H54 (cell line): ENCODE measurements around the gene LRRC47.

Source experiments
- DNase-seq: peaks from one replicate; pipeline ENCODE4 v3.0.0; 2011; ENCODE audit warnings: low spot score, mixed read lengths; ENCODE audit not compliant: insufficient read length
- FAIRE-seq: peaks from 3 replicates; lab custom pipeline; 2011; peaks lifted over from hg19 to GRCh38; lab: Jason Lieb, UNC
- POLR2A ChIP-seq: IDR thresholded peaks from 2 replicates; pipeline ENCODE4 v1.6.1; 2011; ENCODE audit warnings: low read depth, mild to moderate bottlenecking, low read length

Gene LRRC47

GRCh38 chr1:3775490-3776230 lies 20.6 kb downstream of the LRRC47 start:
- TF ChIP-seq POLR2A = no peak
- FAIRE-seq = no peak
- DNase-seq = peak; percentile 84

GRCh38 chr1:3774946-3775489 lies 21.3 kb downstream of the LRRC47 start:
- DNase-seq (peak; percentile 74), FAIRE-seq (no peak)
- TF ChIP-seq POLR2A = no peak

- no peak for TF ChIP-seq POLR2A
- DNase-seq (no peak), FAIRE-seq (no peak)
Measured at GRCh38 chr1:3774276-3774945, 21.9 kb downstream of the LRRC47 start.

DNA sequence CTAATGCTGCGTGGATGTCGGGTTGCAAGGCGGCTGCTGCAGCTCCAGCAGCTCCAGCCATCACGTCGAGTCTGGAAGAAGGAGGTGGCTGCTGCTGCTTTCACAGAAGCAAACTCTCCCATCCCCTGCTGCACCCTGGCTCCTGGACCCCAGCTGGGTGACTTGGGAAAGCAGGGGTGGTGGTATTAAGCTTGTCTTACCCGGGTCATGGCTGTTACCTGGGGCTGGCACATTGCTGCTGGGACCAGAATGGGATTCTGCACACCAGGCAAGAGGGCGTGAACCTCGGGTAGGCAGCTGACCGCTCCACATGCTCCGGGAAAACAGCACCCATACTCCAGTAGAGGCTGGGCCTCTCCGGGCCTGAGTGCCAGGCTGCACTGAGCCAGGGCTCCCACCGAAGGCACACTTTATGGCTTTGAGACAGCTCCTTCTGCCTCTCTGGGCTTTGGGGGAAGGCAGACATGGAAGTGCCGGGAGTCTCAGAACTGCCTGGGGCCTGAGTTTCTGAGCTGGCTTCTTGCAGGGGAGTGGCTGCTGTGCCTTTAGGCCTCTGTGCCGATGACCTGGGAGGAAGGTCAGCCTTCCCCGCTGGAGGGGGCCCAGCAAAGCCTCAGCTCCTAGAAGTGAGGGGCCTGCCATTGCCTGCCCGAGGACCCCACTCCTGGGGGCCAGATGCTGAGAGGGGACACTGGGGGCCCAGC lies 22.6 kb downstream of the LRRC47 start:
- FAIRE-seq (no peak), DNase-seq (no peak)
- no peak for TF ChIP-seq POLR2A

- FAIRE-seq (no peak), DNase-seq (no peak)
- no peak for TF ChIP-seq POLR2A
Measured at GRCh38 chr1:3772715-3773571, 23.4 kb downstream of the LRRC47 start, which contains the start of gene SMIM1. Gene SMIM1 (plus strand): TSS chr1:3772749. CDS start chr1:3775374, 2,625 bp downstream.

DNA sequence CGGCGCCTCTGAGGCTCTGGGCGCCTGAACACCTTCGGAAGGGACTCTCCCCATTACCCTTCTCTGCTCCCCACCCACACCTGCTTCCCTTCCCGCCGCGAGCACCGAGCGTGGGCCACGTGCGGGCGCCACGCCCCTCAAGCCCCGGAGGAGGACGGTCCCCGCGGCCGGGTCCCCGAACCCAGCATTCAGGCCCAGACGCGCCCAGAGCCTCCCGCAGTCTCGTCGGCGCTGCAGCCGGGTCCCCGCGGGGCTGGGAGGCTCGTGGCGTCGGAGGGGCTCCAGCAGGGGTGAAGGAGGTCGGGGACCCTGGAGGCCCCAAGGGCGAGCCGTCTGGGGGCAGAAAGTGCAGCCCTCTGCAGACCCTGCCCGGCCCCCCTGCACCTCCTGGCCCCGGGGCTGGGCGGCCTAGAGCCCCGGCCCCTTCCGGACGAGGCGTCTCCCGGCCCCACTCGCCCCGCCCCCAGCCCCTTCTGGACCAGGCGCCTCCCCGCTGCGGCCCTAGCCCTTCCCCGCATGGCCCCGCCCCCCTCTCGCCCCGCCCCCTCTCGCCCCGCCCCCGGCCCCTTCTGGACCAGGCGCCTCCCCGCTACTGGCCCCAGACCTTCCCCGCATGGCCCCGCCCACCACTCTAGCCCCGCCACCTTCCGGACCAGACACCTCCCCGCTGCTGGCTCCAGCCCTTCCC lies 24.1 kb downstream of the LRRC47 start:
- no peak for DNase-seq
- FAIRE-seq = no peak
- TF ChIP-seq POLR2A = no peak

- TF ChIP-seq POLR2A = no peak
- FAIRE-seq (no peak), DNase-seq (no peak)
Measured at GRCh38 chr1:3771108-3772026, 24.9 kb downstream of the LRRC47 start.

DNA sequence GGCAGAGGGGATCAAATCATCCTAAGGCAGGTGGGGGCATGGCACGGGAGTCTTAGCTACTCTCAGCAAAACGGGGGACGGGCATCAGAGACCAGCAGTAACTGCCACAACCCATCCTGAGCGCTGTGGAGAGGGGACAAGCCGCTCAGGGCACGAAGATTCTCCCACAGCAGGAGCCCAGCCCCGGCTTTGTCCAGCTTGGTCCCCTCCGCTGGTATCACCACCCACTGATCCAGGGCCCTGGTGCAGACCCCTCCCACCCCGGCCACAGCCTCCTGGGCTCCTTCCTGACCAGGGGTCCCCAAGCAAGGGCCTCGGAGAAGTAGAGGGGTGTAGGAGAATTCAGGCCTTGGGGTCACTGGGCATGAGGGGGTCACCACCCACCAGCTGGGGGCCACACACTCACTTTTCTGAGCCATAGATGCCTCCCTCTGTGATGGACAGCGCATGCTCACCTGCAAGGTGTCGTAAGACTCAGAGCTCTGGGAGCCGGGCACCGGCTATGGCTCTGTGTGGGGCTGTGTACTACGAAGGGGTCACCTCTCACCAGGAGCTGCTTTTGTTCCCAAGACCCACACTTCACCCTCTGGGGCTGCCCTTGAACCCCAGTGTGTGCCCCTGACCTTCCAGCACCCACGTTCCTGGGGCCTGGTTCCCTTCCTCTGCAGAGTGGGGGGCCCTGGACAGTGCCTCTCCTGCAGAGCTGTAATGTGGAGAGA lies 26.1 kb downstream of the LRRC47 start:
- DNase-seq (no peak), FAIRE-seq (no peak)
- no peak for TF ChIP-seq POLR2A

DNA sequence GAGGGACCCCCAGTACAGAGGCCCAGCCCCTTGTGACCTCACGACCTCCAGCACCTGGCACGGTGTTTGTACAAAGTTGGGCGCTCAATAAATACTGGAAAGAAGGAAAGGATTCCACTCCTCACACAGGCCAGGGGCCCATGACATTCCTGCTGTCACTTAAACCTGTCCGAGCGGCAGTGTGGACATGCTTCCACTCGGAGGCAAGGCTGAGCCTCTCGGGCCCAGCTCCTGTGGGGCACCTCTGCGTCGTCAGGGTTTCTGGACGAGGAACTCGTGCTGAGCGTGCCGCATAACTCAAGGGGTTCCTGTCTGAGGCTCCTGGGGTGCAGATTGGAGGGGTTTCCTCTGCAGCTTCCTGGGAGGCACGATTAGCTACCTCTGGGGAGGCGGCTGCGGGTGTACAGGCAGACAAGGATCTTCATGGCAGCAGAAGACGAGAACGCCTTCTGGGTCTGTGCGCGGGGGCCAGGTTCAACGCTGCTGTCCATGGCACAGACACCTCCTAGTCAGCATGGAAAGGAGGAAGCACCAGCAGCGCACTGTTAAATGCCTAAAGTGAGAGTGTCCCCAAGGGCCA lies 27.4 kb downstream of the LRRC47 start:
- no peak for TF ChIP-seq POLR2A
- no peak for FAIRE-seq
- DNase-seq = no peak

DNA sequence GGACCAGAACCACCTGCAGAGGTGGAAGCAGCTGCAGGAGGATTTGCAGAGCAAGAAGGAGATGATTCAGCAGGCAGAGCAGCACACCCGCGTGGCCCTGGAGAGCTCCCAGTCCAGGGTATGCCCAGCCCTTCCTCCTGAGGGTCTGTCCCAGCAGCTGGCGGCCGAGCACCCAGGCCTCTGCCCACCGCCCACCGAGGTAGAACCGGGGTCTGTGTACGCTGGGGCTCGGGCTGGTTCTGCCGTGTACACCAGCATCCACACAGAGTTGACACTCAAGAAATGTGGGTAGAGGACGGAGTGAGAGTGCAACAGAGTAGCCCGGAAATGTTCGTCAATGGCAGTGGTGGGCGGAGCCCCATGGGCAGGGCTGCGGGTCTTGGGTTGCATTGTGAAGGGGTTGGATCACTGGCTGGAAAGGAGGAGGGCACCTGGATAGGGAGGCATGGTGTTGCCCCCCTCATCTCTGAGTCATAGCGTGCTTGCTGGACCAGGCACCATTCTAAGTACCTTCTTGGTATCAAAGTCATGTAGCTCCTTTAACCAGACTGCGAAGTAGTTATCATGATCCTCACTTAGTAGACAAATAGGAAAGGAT lies 28.9 kb downstream of the LRRC47 start:
- TF ChIP-seq POLR2A = no peak
- DNase-seq = no peak
- FAIRE-seq = no peak
